Measurements from ENCODE around the gene ZNF341. TPM values are rescaled to one million over a fixed set of nuclear protein-coding genes. Genes with fewer than 3 reads are reported as not detected.

The ZNF341 gene
- total and polyA plus RNA-seq, 2 donors (not counting 1 experiment from before 2014, with no cell fraction given): 9.1 to 10.9 TPM

DNA sequence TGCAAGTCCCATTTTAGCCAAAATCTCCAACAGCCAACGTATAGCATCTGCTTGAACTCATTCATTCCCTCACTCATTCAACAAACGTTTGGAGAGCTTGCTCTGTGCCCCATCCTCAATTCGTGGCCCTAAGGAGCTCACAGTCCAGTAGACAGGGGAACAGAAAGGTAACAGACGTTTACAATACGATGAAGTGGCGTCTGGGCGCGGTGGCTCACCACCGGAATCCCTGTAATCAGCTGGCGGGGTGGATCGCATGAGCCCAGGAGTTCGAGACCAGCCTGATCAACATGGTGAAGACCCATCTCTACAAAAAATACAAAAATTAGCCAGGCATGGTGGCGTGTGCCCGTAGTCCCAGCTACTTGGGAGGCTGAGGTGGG lies 44.8 kb upstream of the ZNF341 start:
- Histone ChIP-seq H3K27ac (ENCODE audit: low read length in 2 of 2) (peak overlapping the region in 1 of 2 donors; percentile 5), H3K9me3 (ENCODE audit: control extremely low read depth in 1 of 3, control insufficient read depth in 2 of 3, insufficient read depth in 1 of 3, low read length in 2 of 3) (no peaks in the 10 kb centered on the region), H3K9ac (ENCODE audit: low read length) (peak overlapping the region; percentile 38), H3K4me2 (replicated peaks; ENCODE audit: low read depth, low read length, poor library complexity, severe bottlenecking) (peak overlapping the region; percentile 96), H4K20me1 (ENCODE audit: control insufficient read depth, insufficient read depth, low read length, poor library complexity, severe bottlenecking) (no peaks in the 10 kb centered on the region), H3K36me3 (replicated peaks in 1 of 2; ENCODE audit: control extremely low read depth in 1 of 2, control insufficient read depth in 1 of 2, extremely low read depth in 1 of 2, insufficient read depth in 2 of 2, low read length in 1 of 2) (no peaks in the 10 kb centered on the region), H3K27me3 (replicated peaks in 1 of 4; ENCODE audit: control extremely low read depth in 1 of 4, control insufficient read depth in 3 of 4, insufficient read depth in 4 of 4, low read length in 3 of 4) (no peaks in the 10 kb centered on the region), H3K79me2 (ENCODE audit: control insufficient read depth, insufficient read depth, low read length) (no peaks in the 10 kb centered on the region), H2AFZ (ENCODE audit: insufficient read depth, low read depth, low read length, poor library complexity, severe bottlenecking) (peak overlapping the region; percentile 76), H3K4me3 (ENCODE audit: control extremely low read depth in 1 of 5, extremely low read depth in 1 of 5, insufficient read depth in 1 of 5, low read depth in 2 of 5, low read length in 4 of 5) (peak overlapping the region; percentile 10 to 56 (median 47)), H3K4me1 (ENCODE audit: control insufficient read depth in 2 of 2, insufficient read depth in 2 of 2, low read length in 2 of 2) (peaks cover 16 to 22% of the 10 kb centered on the region in 2 donors)
- 83% methylated on average over 11 of the region's 14 CpGs for WGBS (ENCODE audit: insufficient coverage)
- Mint-ChIP-seq H3K27me3 (no peaks in the 10 kb centered on the region), H3K9me3 (ENCODE audit: insufficient read depth) (no peaks in the 10 kb centered on the region), H3K4me3 (peak overlapping the region; percentile 92), H3K27ac (peak overlapping the region; percentile 89), H3K4me1 (peaks cover 23% of the 10 kb centered on the region)
- ChIA-PET CTCF (interaction anchor here (0.5 to 1.8 kb wide), 4 partner anchors 19 to 1009 kb away, joined by 3 to 5 read pairs (median 4); partner anchors contain the start of genes C20orf144 and PXMP4), POLR2A (interaction anchor here (1.5 kb wide), 1 partner anchor 45 kb away, joined by 3 read pairs; the partner anchor contains the start of gene ZNF341)
- ATAC-seq (ENCODE audit: low read depth) (no peak), DNase-seq (no peak)
- intact Hi-C loops (cut with micrococcal nuclease): loop anchor here (1.0 kb wide), 6 partner anchors 13 to 278 kb away; partner anchors contain the start of genes ACTL10, CHMP4B, NECAB3 and PXMP4
- TF ChIP-seq EZH2 (IDR thresholded peaks at IDR 0.05; ENCODE audit: borderline replicate concordance, insufficient read depth, low read depth, low read length, poor library complexity, severe bottlenecking): no peak
- TF ChIP-seq, protein P1, sequence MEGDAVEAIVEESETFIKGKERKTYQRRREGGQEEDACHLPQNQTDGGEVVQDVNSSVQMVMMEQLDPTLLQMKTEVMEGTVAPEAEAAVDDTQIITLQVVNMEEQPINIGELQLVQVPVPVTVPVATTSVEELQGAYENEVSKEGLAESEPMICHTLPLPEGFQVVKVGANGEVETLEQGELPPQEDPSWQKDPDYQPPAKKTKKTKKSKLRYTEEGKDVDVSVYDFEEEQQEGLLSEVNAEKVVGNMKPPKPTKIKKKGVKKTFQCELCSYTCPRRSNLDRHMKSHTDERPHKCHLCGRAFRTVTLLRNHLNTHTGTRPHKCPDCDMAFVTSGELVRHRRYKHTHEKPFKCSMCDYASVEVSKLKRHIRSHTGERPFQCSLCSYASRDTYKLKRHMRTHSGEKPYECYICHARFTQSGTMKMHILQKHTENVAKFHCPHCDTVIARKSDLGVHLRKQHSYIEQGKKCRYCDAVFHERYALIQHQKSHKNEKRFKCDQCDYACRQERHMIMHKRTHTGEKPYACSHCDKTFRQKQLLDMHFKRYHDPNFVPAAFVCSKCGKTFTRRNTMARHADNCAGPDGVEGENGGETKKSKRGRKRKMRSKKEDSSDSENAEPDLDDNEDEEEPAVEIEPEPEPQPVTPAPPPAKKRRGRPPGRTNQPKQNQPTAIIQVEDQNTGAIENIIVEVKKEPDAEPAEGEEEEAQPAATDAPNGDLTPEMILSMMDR (IDR thresholded peaks at IDR 0.05): no peak

DNA sequence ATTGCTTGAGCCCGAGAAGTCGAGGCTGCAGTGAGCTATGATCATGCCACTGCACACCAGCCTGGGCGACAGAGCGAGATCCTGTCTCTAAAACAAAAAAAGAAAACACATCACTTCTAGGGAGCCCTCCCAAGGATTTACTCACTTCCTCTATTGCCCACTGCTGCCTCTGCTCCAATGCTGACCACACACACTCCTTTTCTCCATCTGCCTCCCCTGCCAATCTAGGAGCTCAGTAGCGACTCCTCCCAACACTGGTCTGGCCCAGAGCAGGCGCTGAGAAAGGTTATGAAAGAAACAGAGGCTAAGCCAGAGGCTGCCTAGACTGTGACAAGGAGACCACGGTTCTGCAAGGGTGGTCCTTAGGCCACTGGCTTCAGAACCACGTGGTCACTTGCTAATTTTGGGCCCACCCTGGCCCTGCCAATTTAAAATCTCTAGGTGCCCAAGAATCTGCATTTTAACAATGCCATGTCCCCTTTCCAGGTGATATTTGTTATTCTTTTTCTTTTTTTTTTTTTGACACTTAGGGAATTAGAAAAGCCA lies 44.4 kb upstream of the ZNF341 start:
- intact Hi-C loops (cut with micrococcal nuclease): no loop called here
- no peak overlapping the region for H2AFZ ChIP-seq (ENCODE audit: insufficient read depth, low read depth, low read length, poor library complexity, severe bottlenecking)
- POLR2A ChIA-PET: interaction anchor here (1.5 kb wide), 1 partner anchor 44 kb away, joined by 3 read pairs; the partner anchor contains the start of gene ZNF341

More for the DNA sequence above, 44.4 kb upstream of the ZNF341 start:
- Histone ChIP-seq H3K9ac (ENCODE audit: low read length) (no peak overlapping the region), H3K36me3 (replicated peaks in 1 of 2; ENCODE audit: control extremely low read depth in 1 of 2, control insufficient read depth in 1 of 2, extremely low read depth in 1 of 2, insufficient read depth in 2 of 2, low read length in 1 of 2) (no peaks in the 10 kb centered on the region), H3K4me3 (ENCODE audit: control extremely low read depth in 1 of 5, extremely low read depth in 1 of 5, insufficient read depth in 1 of 5, low read depth in 2 of 5, low read length in 4 of 5) (no peak overlapping the region), H3K27me3 (replicated peaks in 1 of 4; ENCODE audit: control extremely low read depth in 1 of 4, control insufficient read depth in 3 of 4, insufficient read depth in 4 of 4, low read length in 3 of 4) (no peaks in the 10 kb centered on the region), H3K4me2 (replicated peaks; ENCODE audit: low read depth, low read length, poor library complexity, severe bottlenecking) (no peak overlapping the region), H3K4me1 (ENCODE audit: control insufficient read depth in 2 of 2, insufficient read depth in 2 of 2, low read length in 2 of 2) (peaks cover 16 to 22% of the 10 kb centered on the region in 2 donors), H3K9me3 (ENCODE audit: control extremely low read depth in 1 of 3, control insufficient read depth in 2 of 3, insufficient read depth in 1 of 3, low read length in 2 of 3) (no peaks in the 10 kb centered on the region), H3K79me2 (ENCODE audit: control insufficient read depth, insufficient read depth, low read length) (no peaks in the 10 kb centered on the region), H3K27ac (ENCODE audit: low read length in 2 of 2) (no peak overlapping the region), H4K20me1 (ENCODE audit: control insufficient read depth, insufficient read depth, low read length, poor library complexity, severe bottlenecking) (no peaks in the 10 kb centered on the region)
- TF ChIP-seq, protein P1 (IDR thresholded peaks at IDR 0.05): no peak
- no peak for TF ChIP-seq EZH2 (IDR thresholded peaks at IDR 0.05; ENCODE audit: borderline replicate concordance, insufficient read depth, low read depth, low read length, poor library complexity, severe bottlenecking)
- peak overlapping the region; percentile 23 for H3K4me3 Mint-ChIP-seq
- H3K27ac Mint-ChIP-seq: no peak overlapping the region
- WGBS (ENCODE audit: insufficient coverage): 86% methylated on average over 8 of the region's 8 CpGs
- peaks cover 22% of the 10 kb centered on the region for H3K4me1 Mint-ChIP-seq
- H3K9me3 Mint-ChIP-seq (ENCODE audit: insufficient read depth): no peaks in the 10 kb centered on the region
- CTCF ChIA-PET: interaction anchor here (1.4 to 1.8 kb wide), 3 partner anchors 19 to 32 kb away, joined by 3 to 5 read pairs (median 4); partner anchors contain the start of genes C20orf144 and PXMP4
- H3K27me3 Mint-ChIP-seq: no peaks in the 10 kb centered on the region
- DNase-seq (peak; percentile 12), ATAC-seq (ENCODE audit: low read depth) (no peak)
